HCEC 1CT (cell line): ENCODE results near the gene ZNF586.
"Not testable (repeated sequence)": the region's sequence is repeated elsewhere in the genome, so short reads cannot be mapped to it uniquely, and the experiment has no call there.

Source experiments
- DNase-seq: peaks from one replicate; pipeline ENCODE4 v3.0.0-alpha.2; 2017

ZNF586 gene

GRCh38 chr19:57769345-57770131 is at the start of gene ZNF586:
TSS of gene ZNF586 (plus strand) at chr19:57769676. CDS start at chr19:57769843, 167 bp downstream.
- DNase-seq = peak; percentile 89

DNA sequence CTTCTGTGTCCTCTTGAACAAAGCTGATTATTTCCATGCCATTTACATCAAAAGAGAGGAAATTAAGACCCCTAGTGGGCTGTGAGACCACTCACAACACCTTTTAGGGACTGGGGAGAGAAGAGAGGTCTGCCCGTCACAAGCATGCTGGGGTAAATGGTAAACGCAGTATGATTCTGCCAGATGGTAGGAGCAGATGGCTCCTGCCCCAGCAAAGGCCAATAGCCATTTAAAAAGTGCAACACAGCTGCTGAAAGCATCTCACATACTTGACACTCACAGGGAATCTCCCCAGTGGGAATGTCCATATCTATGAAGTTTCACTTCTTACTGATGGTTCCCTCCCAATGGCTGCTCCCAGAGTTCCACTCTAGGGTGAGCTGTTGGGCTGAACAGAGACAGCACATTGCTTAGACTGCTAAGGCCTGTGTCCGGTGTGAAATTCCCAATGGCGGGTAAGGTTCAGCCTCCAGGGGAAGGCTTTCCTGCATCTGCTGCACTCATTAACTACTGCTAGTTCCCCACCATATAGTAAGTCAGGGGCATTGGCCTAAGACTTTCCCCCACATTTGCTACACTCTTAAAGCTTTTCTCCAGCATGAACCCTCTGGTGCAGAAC is 49.5 kb upstream of the ZNF586 start:
- DNase-seq = no peak

- no peak for DNase-seq
Observed at GRCh38 chr19:57720878-57721277, 48.6 kb upstream of the ZNF586 start.

GRCh38 chr19:57738320-57738719 is 31.2 kb upstream of the ZNF586 start:
- DNase-seq = not testable (repeated sequence)

DNA sequence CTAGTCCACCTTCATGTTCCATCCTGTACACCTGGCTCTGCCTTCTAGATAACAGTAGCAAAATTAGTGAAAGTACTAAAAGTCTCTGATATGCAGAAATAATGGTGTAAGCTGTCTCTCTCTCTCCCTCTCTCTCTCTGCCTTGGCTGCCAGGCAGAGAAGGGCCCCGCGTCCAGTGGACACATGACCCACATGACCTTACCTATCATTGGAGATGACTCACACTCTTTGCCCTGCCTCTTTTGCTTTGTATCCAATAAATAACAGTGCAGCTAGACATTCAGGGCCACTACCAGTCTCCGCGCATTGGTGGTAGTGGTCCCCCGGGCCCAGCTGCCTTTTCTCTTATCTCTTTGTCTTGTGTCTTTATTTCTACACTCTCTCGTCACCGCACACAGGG is 30.7 kb upstream of the ZNF586 start:
- DNase-seq = not testable (repeated sequence)

- DNase-seq = peak; percentile 85
Observed at GRCh38 chr19:57746580-57747471, 22.6 kb upstream of the ZNF586 start, which contains the start of gene ZNF776. TSS of gene ZNF776 (plus strand) at chr19:57746815. CDS start at chr19:57747059, 244 bp downstream.

GRCh38 chr19:57747472-57747807 is 22.0 kb upstream of the ZNF586 start:
- DNase-seq = no peak

DNA sequence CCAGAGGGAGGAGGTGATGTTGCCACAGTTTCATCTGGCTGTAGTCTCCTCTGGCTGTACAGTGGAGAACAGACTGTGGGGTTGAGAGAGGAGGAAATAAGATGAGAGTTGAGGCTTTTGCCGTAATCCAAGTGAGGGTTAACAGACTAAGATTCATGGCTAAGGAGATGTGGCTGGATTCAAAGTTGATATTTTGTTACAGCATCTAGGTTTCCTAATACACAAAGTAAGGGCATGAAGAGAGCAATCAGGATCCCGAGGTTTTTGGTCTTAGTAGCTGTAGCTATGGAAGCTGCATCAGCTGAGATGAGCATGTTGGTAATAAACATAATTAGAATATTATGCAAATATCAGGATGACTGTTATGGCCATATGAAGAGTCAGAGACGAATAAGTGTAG is 21.4 kb upstream of the ZNF586 start:
- DNase-seq = no peak

DNA sequence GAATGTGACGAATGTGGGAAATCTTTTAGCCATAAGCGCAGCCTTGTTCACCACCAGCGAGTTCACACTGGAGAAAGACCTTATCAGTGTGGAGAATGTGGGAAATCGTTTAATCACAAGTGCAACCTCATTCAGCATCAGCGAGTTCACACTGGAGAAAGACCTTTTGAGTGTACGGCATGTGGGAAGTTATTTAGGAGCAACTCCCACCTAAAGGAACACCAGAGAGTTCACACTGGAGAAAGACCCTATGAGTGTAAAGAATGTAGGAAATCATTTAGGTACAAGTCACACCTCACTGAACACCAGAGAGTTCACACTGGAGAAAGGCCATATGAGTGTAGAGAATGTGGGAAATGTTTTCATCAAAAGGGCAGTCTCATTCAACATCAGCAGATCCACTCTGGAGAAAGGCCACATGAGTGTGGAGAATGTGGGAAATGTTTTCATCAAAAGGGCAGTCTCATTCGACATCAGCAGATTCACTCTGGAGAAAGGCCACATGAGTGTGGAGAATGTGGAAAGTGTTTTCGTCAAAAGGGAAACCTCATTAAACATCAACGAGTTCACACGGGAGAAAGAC is 15.3 kb upstream of the ZNF586 start:
- DNase-seq = no peak

- DNase-seq = no peak
Observed at GRCh38 chr19:57755031-57755430, 14.4 kb upstream of the ZNF586 start.

GRCh38 chr19:57757941-57758340 is 11.5 kb upstream of the ZNF586 start:
- no peak for DNase-seq

DNA sequence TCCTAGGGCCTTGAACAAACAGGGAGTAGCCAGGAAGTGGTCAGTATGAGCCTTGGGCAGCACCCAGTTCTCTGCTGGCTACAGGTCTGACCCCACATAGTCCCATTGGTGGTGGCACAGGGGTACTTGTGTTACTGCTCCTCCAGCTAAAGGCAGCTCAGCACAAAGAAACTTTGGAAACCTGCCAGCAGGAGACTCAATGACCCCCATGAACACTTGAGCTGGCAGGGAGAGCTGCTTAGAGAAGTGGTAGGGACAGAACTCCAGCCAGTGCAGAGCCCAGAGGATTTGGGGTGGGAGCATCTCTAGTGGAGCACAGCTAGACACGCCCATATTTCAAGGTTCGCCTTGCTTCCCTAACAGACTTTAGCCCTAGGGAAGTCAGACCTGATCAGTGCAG is 10.4 kb upstream of the ZNF586 start:
- no peak for DNase-seq

GRCh38 chr19:57771417-57771816 is 1.9 kb downstream of the ZNF586 start:
- DNase-seq = no peak

GRCh38 chr19:57773488-57773887 is 4.0 kb downstream of the ZNF586 start:
- DNase-seq = no peak

DNA sequence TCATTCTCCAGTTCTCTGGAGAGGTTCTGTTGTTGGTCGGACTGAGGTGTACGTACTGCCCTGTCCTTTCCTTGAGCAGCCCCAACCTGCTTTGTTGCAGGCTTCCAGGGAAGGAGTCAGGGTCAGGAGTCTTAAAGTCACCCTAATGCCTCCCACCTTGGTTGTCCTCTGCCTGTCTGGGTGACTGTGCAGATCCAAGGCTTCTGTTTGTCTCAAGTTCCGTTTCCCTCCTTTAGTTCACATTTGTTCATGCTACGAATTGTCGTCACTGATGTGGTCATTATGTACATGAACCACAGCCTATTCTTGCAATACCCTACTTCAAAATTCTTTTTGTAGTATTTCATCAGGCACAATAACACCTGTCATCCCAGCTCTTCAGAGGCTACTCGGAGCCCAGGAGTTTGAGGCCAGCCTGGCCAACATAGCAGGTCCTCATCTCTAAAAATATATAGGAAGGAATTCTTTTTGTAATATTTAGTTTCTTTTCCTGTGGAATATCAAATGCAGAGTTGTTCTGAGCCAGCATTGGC is 7.4 kb downstream of the ZNF586 start:
- no peak for DNase-seq

DNA sequence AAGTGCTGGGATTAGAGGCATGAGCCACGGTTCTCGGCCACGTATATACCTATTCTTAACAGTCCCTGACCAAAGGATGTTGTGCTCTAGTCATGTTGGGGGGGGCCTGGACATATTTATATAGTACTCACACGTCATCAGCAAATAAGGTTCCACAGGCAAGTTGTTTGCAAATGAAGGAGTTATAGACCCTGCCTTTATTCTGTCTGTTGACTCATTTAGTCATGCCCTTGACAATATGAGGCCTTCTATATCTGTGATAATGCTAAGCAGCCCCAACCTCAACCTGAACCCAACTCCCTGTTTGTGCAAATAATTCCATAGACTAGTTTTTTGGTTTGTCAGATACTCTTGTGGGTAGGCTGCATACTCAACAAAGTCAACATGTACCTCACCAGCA is 8.9 kb downstream of the ZNF586 start:
- DNase-seq = no peak

DNA sequence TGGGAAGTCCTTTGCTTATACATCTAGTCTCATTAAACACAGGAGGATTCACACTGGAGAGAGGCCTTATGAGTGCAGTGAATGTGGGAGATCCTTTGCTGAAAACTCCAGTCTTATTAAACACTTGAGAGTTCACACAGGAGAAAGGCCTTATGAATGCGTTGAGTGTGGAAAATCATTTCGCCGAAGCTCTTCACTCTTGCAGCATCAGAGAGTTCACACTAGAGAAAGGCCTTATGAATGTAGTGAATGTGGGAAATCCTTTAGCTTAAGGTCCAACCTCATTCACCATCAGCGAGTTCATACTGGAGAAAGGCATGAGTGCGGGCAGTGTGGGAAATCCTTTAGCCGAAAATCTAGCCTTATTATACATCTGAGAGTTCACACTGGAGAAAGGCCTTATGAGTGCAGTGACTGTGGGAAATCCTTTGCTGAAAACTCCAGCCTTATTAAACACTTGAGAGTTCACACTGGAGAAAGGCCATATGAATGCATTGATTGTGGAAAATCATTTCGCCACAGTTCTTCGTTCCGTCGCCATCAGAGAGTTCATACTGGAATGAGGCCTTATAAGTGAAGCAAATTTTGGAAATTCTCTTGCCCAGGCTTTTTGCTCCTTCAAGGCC is 9.9 kb downstream of the ZNF586 start:
- DNase-seq = no peak

GRCh38 chr19:57786286-57786685 is 16.8 kb downstream of the ZNF586 start:
- no peak for DNase-seq

DNA sequence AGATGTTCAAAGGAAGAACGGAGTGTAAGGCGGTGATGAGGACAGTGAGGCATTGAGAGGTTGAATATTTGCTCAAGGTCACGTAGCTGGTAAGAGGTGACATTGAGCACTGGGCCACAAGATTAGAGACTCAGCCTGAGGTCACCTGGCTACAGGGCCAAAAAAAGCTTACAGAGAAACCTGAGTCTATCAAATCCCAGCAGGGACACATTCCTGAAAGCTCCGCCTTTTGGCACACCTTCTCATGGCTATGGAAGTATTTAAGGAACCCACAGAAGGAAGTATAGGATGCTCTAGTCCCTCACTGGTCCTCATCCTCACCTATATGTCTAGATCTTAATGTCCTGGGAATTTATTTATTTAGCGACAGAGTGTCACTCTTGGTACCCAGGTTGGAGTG is 17.4 kb downstream of the ZNF586 start:
- DNase-seq = no peak

- DNase-seq = no peak
Observed at GRCh38 chr19:57788114-57788692, 18.7 kb downstream of the ZNF586 start.

- no peak for DNase-seq
Observed at GRCh38 chr19:57789288-57789687, 19.8 kb downstream of the ZNF586 start.

GRCh38 chr19:57796580-57796979 is 27.1 kb downstream of the ZNF586 start:
- DNase-seq = not testable (repeated sequence)
